Measurements from ENCODE around the gene GSG1L.
"Not testable (repeated sequence)": the region's sequence is repeated elsewhere in the genome, so short reads cannot be mapped to it uniquely, and the experiment has no call there.

Gene GSG1L

GRCh38 chr16:27983244-27983643, 80.3 kb downstream of the GSG1L start:
- no peak overlapping the region for H3K4me3 ChIP-seq (ENCODE audit: low read depth, low read length)
- DNase-seq (ENCODE audit: low read depth), result no peak
- TF ChIP-seq MYC (IDR thresholded peaks at IDR 0.05; ENCODE audit: low read depth, low read length) (no peak), CTCF (IDR thresholded peaks at IDR 0.05; ENCODE audit: low read depth, low read length) (no peak), POLR2A (IDR thresholded peaks at IDR 0.05; ENCODE audit: extremely low read depth, insufficient read length) (no peak), MAX (IDR thresholded peaks at IDR 0.05; ENCODE audit: low read depth, low read length) (no peak)

GRCh38 chr16:27982184-27982583, 81.3 kb downstream of the GSG1L start:
- H3K4me3 ChIP-seq (ENCODE audit: low read depth, low read length), result no peak overlapping the region
- TF ChIP-seq MAX (IDR thresholded peaks at IDR 0.05; ENCODE audit: low read depth, low read length) (no peak), MYC (IDR thresholded peaks at IDR 0.05; ENCODE audit: low read depth, low read length) (no peak), CTCF (IDR thresholded peaks at IDR 0.05; ENCODE audit: low read depth, low read length) (no peak), POLR2A (IDR thresholded peaks at IDR 0.05; ENCODE audit: extremely low read depth, insufficient read length) (no peak)
- peak; percentile 15 for DNase-seq (ENCODE audit: low read depth)

- TF ChIP-seq MAX (IDR thresholded peaks at IDR 0.05; ENCODE audit: low read depth, low read length) (no peak), POLR2A (IDR thresholded peaks at IDR 0.05; ENCODE audit: extremely low read depth, insufficient read length) (no peak), CTCF (IDR thresholded peaks at IDR 0.05; ENCODE audit: low read depth, low read length) (no peak), MYC (IDR thresholded peaks at IDR 0.05; ENCODE audit: low read depth, low read length) (no peak)
- H3K4me3 ChIP-seq (ENCODE audit: low read depth, low read length), result no peak overlapping the region
- DNase-seq (ENCODE audit: low read depth), result no peak
Observed at GRCh38 chr16:27980919-27981700, 82.4 kb downstream of the GSG1L start.

- no peak overlapping the region for H3K4me3 ChIP-seq (ENCODE audit: low read depth, low read length)
- DNase-seq (ENCODE audit: low read depth), result no peak
- no peak for TF ChIP-seq CTCF (IDR thresholded peaks at IDR 0.05; ENCODE audit: low read depth, low read length)
- no peak for TF ChIP-seq MAX (IDR thresholded peaks at IDR 0.05; ENCODE audit: low read depth, low read length)
- TF ChIP-seq MYC (IDR thresholded peaks at IDR 0.05; ENCODE audit: low read depth, low read length), result no peak
- TF ChIP-seq POLR2A (IDR thresholded peaks at IDR 0.05; ENCODE audit: extremely low read depth, insufficient read length), result no peak
Observed at GRCh38 chr16:27980076-27980775, 83.3 kb downstream of the GSG1L start.

- not testable (repeated sequence) for H3K4me3 ChIP-seq (ENCODE audit: low read depth, low read length); DNase-seq (ENCODE audit: low read depth)
Observed at GRCh38 chr16:27979668-27980067, 83.8 kb downstream of the GSG1L start.

- DNase-seq (ENCODE audit: low read depth), result no peak
- H3K4me3 ChIP-seq (ENCODE audit: low read depth, low read length), result no peak overlapping the region
- no peak for TF ChIP-seq CTCF (IDR thresholded peaks at IDR 0.05; ENCODE audit: low read depth, low read length)
- no peak for TF ChIP-seq MAX (IDR thresholded peaks at IDR 0.05; ENCODE audit: low read depth, low read length)
- TF ChIP-seq POLR2A (IDR thresholded peaks at IDR 0.05; ENCODE audit: extremely low read depth, insufficient read length), result no peak
- TF ChIP-seq MYC (IDR thresholded peaks at IDR 0.05; ENCODE audit: low read depth, low read length), result no peak
Observed at GRCh38 chr16:27978876-27979275, 84.6 kb downstream of the GSG1L start.

Data from NB4 (cell line).